Mucosa of stomach (tissue), 1 donor: ENCODE data around the gene ARL16.

Experiments used
- H3K27me3 ChIP-seq: one replicate; pipeline ENCODE4 v1.7.0; 2013; ENCODE audit warnings: mild to moderate bottlenecking, low read length; ENCODE audit not compliant: control insufficient read depth, insufficient read depth
- H3K36me3 ChIP-seq: one replicate; pipeline ENCODE4 v1.7.0; 2013; ENCODE audit warnings: low read length; ENCODE audit not compliant: control insufficient read depth, insufficient read depth
- H3K4me1 ChIP-seq: one replicate; pipeline ENCODE4 v1.7.0; 2013; ENCODE audit warnings: mild to moderate bottlenecking, low read length; ENCODE audit not compliant: control insufficient read depth, insufficient read depth
- H3K4me3 ChIP-seq: one replicate; pipeline ENCODE4 v1.7.0; 2013; ENCODE audit warnings: low read length
- H3K9ac ChIP-seq: one replicate; pipeline ENCODE4 v1.7.0; 2013; ENCODE audit warnings: mild to moderate bottlenecking, low read length, moderate library complexity
- H3K9me3 ChIP-seq: one replicate; pipeline ENCODE4 v1.7.0; 2013; ENCODE audit warnings: mild to moderate bottlenecking, low read length, moderate library complexity; ENCODE audit not compliant: control insufficient read depth
- donor health status: Pancreatic carcinoma.

ARL16 gene

GRCh38 chr17:81683584-81684441, at the start of gene ARL16, which contains the start of gene HGS:
ARL16 (minus strand) TSS chr17:81683797; CDS start chr17:81683753, 44 bp downstream.
HGS (plus strand) TSS chr17:81684011; CDS start chr17:81684067, 56 bp downstream.
- Histone ChIP-seq H3K27me3 (no peaks in the 10 kb centered on the region), H3K9ac (peak within 1 kb of the TSS; percentile 87), H3K9me3 (no peaks in the 10 kb centered on the region), H3K4me3 (peak within 1 kb of the TSS; percentile 87), H3K36me3 (no peaks in the 10 kb centered on the region), H3K4me1 (peaks cover 14% of the 10 kb centered on the region)

GRCh38 chr17:81727324-81728031, 43.9 kb upstream of the ARL16 start:
- H3K9ac ChIP-seq: no peak overlapping the region
- no peaks in the 10 kb centered on the region for H3K9me3 ChIP-seq
- peaks cover 26% of the 10 kb centered on the region for H3K4me1 ChIP-seq
- H3K4me3 ChIP-seq: peak overlapping the region; percentile 2
- no peaks in the 10 kb centered on the region for H3K36me3 ChIP-seq
- H3K27me3 ChIP-seq: no peaks in the 10 kb centered on the region

GRCh38 chr17:81726004-81726403, 42.4 kb upstream of the ARL16 start:
- Histone ChIP-seq H3K4me1 (peaks cover 35% of the 10 kb centered on the region), H3K4me3 (no peak overlapping the region), H3K36me3 (no peaks in the 10 kb centered on the region), H3K9me3 (no peaks in the 10 kb centered on the region), H3K9ac (no peak overlapping the region), H3K27me3 (no peaks in the 10 kb centered on the region)

- no peaks in the 10 kb centered on the region for H3K27me3 ChIP-seq
- H3K36me3 ChIP-seq: no peaks in the 10 kb centered on the region
- no peak overlapping the region for H3K4me3 ChIP-seq
- H3K9ac ChIP-seq: no peak overlapping the region
- H3K4me1 ChIP-seq: peaks cover 35% of the 10 kb centered on the region
- H3K9me3 ChIP-seq: no peaks in the 10 kb centered on the region
These were observed 41.8 kb upstream of the ARL16 start for GRCh38 chr17:81725439-81725838.

- Histone ChIP-seq H3K4me3 (no peak overlapping the region), H3K9me3 (no peaks in the 10 kb centered on the region), H3K9ac (no peak overlapping the region), H3K27me3 (no peaks in the 10 kb centered on the region), H3K4me1 (peaks cover 35% of the 10 kb centered on the region), H3K36me3 (no peaks in the 10 kb centered on the region)
These were observed 40.1 kb upstream of the ARL16 start for GRCh38 chr17:81723651-81724209.

GRCh38 chr17:81722184-81723120, 38.9 kb upstream of the ARL16 start:
- Histone ChIP-seq H3K36me3 (no peaks in the 10 kb centered on the region), H3K9me3 (no peaks in the 10 kb centered on the region), H3K9ac (no peak overlapping the region), H3K4me3 (no peak overlapping the region), H3K4me1 (peaks cover 31% of the 10 kb centered on the region), H3K27me3 (no peaks in the 10 kb centered on the region)

- H3K36me3 ChIP-seq: no peaks in the 10 kb centered on the region
- no peak overlapping the region for H3K9ac ChIP-seq
- no peaks in the 10 kb centered on the region for H3K27me3 ChIP-seq
- H3K4me3 ChIP-seq: no peak overlapping the region
- no peaks in the 10 kb centered on the region for H3K9me3 ChIP-seq
- H3K4me1 ChIP-seq: peaks cover 28% of the 10 kb centered on the region
These were observed 36.9 kb upstream of the ARL16 start for GRCh38 chr17:81720267-81721071.

- Histone ChIP-seq H3K9me3 (no peaks in the 10 kb centered on the region), H3K9ac (no peak overlapping the region), H3K36me3 (no peaks in the 10 kb centered on the region), H3K4me1 (peaks cover 28% of the 10 kb centered on the region), H3K27me3 (no peaks in the 10 kb centered on the region), H3K4me3 (no peak overlapping the region)
These were observed 36.0 kb upstream of the ARL16 start for GRCh38 chr17:81719410-81720266.

- no peak overlapping the region for H3K9ac ChIP-seq
- peaks cover 31% of the 10 kb centered on the region for H3K4me1 ChIP-seq
- H3K36me3 ChIP-seq: no peaks in the 10 kb centered on the region
- H3K27me3 ChIP-seq: no peaks in the 10 kb centered on the region
- H3K4me3 ChIP-seq: no peak overlapping the region
- H3K9me3 ChIP-seq: no peaks in the 10 kb centered on the region
These were observed 34.1 kb upstream of the ARL16 start for GRCh38 chr17:81717766-81718089.

- H3K9ac ChIP-seq: no peak overlapping the region
- no peaks in the 10 kb centered on the region for H3K27me3 ChIP-seq
- H3K9me3 ChIP-seq: no peaks in the 10 kb centered on the region
- peaks cover 28% of the 10 kb centered on the region for H3K4me1 ChIP-seq
- H3K36me3 ChIP-seq: no peaks in the 10 kb centered on the region
- H3K4me3 ChIP-seq: no peak overlapping the region
These were observed 33.6 kb upstream of the ARL16 start for GRCh38 chr17:81717049-81717765.
